Raji (cell line): ENCODE measurements around the gene MRPL24.

Experiments used
- POLR2A ChIP-seq: IDR thresholded peaks from 2 replicates; pipeline ENCODE4 v1.6.1; 2011; ENCODE audit warnings: low read depth, low read length, control low read depth; ENCODE audit not compliant: insufficient read depth

MRPL24 gene

GRCh38 chr1:156708218-156708661 lies 32.6 kb downstream of the MRPL24 start:
- TF ChIP-seq POLR2A: no peak

- TF ChIP-seq POLR2A: no peak
Measured at GRCh38 chr1:156707417-156708217, 33.3 kb downstream of the MRPL24 start.

GRCh38 chr1:156706657-156707416 lies 34.1 kb downstream of the MRPL24 start:
- TF ChIP-seq POLR2A: no peak

- TF ChIP-seq POLR2A: no peak
Measured at GRCh38 chr1:156705918-156706656, 34.8 kb downstream of the MRPL24 start.

GRCh38 chr1:156705321-156705917 lies 35.5 kb downstream of the MRPL24 start, which contains the start of gene CRABP2:
Gene CRABP2, minus strand, starts transcription at chr1:156705583. Its CDS starts 137 bp downstream, at chr1:156705446.
- no peak for TF ChIP-seq POLR2A

GRCh38 chr1:156704930-156705320 lies 36.0 kb downstream of the MRPL24 start:
- no peak for TF ChIP-seq POLR2A

- no peak for TF ChIP-seq POLR2A
Measured at GRCh38 chr1:156704166-156704711, 36.6 kb downstream of the MRPL24 start.

GRCh38 chr1:156703741-156704140 lies 37.1 kb downstream of the MRPL24 start:
- no peak for TF ChIP-seq POLR2A

GRCh38 chr1:156703336-156703735 lies 37.6 kb downstream of the MRPL24 start:
- TF ChIP-seq POLR2A: no peak

- TF ChIP-seq POLR2A: no peak
Measured at GRCh38 chr1:156700736-156701531, 40.0 kb downstream of the MRPL24 start.

- TF ChIP-seq POLR2A: no peak
Measured at GRCh38 chr1:156698995-156699394, 41.9 kb downstream of the MRPL24 start.

GRCh38 chr1:156697481-156697880 lies 43.4 kb downstream of the MRPL24 start:
- TF ChIP-seq POLR2A: no peak

GRCh38 chr1:156696755-156697154 lies 44.1 kb downstream of the MRPL24 start:
- TF ChIP-seq POLR2A: no peak

GRCh38 chr1:156694690-156694962 lies 46.3 kb downstream of the MRPL24 start:
- TF ChIP-seq POLR2A: no peak
